Measurements from ENCODE around the gene ZBED6.
A peak's percentile ranks its signal among the peaks of the same experiment; 100 is the strongest.

Gene ZBED6

DNA sequence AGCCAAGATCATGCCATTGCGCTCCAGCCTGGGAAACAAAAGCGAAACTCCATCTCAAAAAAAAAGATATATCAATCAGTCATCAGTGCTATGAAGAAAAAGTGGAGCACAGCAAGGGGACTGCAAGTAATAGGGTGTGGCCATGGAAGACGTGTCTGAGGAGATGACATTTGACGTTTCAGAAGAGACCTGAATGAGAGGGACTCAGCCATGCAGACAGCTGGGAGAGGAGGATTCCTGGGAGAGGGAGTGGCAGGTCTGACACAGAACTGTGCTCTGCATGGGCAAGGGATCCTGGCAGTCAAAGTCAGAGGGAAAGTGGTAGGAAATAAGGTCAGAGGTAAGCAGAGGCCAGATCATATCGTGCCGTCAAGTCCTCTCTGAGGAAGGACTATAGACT is 27.2 kb upstream of the ZBED6 start:
- Histone ChIP-seq H3K4me3 (replicated peaks; ENCODE audit: insufficient read depth, low read length) (no peak overlapping the region), H3K27ac (replicated peaks) (peak overlapping the region; percentile 93), H3K27me3 (ENCODE audit: insufficient read depth, poor library complexity, severe bottlenecking) (no peaks in the 10 kb centered on the region)
- no peak for TF ChIP-seq GABPA (IDR thresholded peaks at IDR 0.05; ENCODE audit: low read depth)
- no peak for TF ChIP-seq REST (IDR thresholded peaks at IDR 0.05; ENCODE audit: insufficient replicate concordance, low read depth)
- TF ChIP-seq, protein P1, sequence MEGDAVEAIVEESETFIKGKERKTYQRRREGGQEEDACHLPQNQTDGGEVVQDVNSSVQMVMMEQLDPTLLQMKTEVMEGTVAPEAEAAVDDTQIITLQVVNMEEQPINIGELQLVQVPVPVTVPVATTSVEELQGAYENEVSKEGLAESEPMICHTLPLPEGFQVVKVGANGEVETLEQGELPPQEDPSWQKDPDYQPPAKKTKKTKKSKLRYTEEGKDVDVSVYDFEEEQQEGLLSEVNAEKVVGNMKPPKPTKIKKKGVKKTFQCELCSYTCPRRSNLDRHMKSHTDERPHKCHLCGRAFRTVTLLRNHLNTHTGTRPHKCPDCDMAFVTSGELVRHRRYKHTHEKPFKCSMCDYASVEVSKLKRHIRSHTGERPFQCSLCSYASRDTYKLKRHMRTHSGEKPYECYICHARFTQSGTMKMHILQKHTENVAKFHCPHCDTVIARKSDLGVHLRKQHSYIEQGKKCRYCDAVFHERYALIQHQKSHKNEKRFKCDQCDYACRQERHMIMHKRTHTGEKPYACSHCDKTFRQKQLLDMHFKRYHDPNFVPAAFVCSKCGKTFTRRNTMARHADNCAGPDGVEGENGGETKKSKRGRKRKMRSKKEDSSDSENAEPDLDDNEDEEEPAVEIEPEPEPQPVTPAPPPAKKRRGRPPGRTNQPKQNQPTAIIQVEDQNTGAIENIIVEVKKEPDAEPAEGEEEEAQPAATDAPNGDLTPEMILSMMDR (IDR thresholded peaks at IDR 0.05; ENCODE audit: insufficient read depth, low read length), result no peak
- no peak for TF ChIP-seq SPI1 (IDR thresholded peaks at IDR 0.05; ENCODE audit: borderline replicate concordance, low read depth)
- TF ChIP-seq POLR2AphosphoS5 (IDR thresholded peaks at IDR 0.05; ENCODE audit: low read depth), result no peak
- no peak for DNase-seq (ENCODE audit: low read depth in 1 of 2, low spot score in 1 of 2)

DNA sequence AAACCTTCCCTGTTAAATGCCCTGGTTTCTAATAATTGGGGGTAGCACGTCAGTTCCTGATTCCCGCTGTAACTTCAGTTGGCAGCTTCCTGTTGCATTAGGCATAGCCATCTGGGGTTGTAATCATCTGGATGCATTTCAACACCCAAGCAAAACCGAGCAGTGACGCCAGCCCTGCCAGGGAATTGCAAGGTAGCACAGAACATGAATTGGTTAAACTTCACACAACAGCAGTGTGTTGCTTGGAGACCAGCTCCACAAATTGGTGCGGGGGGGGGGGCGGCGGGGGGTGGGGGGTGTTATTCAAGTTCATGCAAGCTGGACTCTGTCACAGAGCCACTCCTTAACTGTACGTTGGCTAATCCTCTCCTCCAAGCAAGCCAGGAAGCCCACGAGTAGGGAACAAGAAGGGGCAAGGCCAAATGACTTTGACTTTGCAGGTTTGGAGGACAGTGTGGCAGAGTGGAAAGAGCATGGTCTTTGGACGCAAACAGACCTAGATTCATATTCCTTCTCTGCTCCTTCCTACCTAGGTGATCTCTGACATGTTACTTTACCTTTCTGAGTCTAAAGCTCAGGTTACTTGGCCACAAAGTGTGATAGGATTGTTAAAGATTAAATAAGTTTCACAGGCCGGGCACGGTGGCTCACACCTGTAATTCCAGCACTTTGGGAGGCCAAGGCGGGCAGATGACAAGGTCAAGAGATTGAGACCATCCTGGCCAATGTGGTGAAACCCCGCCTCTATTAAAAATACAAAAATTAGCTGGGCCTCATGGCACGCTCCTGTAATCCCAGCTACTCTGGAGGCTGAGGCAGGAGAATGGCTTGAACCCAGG is 25.7 kb upstream of the ZBED6 start:
- H3K27me3 ChIP-seq (ENCODE audit: insufficient read depth, poor library complexity, severe bottlenecking), result no peaks in the 10 kb centered on the region
- peak overlapping the region; percentile 93 for H3K27ac ChIP-seq (replicated peaks)
- H3K4me3 ChIP-seq (replicated peaks; ENCODE audit: insufficient read depth, low read length), result no peak overlapping the region
- DNase-seq (ENCODE audit: low read depth in 1 of 2, low spot score in 1 of 2), result peak; percentile 98
- TF ChIP-seq REST (IDR thresholded peaks at IDR 0.05; ENCODE audit: insufficient replicate concordance, low read depth) (no peak), POLR2AphosphoS5 (IDR thresholded peaks at IDR 0.05; ENCODE audit: low read depth) (peak; percentile 98), GABPA (IDR thresholded peaks at IDR 0.05; ENCODE audit: low read depth) (0 out of 2 replicates have a peak, but pooled peaks have one; percentile 40), SPI1 (IDR thresholded peaks at IDR 0.05; ENCODE audit: borderline replicate concordance, low read depth) (peak; percentile 82; the same call in 1 of the 2 replicates)
- TF ChIP-seq, protein P1 (IDR thresholded peaks at IDR 0.05; ENCODE audit: insufficient read depth, low read length), result no peak

DNA sequence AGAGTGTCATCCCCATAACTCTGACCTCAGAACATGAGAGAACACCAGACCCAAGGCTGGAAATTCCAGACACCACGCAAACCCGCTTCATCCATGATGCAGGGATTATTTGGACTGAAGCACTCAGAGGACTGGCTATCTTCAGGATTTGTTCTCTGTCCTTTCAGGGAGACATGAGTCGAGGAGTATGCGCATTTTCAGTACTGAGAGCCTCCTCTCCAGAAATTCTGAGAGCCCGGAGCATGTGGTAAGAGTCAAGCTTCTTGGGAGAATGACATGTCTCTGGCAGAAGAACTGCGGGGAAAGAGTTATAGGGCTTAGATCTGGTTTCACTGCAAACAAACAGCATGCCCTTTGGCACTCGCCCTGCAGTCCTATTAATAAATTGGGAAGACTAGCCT is 23.5 kb upstream of the ZBED6 start:
- no peaks in the 10 kb centered on the region for H3K27me3 ChIP-seq (ENCODE audit: insufficient read depth, poor library complexity, severe bottlenecking)
- H3K4me3 ChIP-seq (replicated peaks; ENCODE audit: insufficient read depth, low read length), result no peak overlapping the region
- no peak for DNase-seq (ENCODE audit: low read depth in 1 of 2, low spot score in 1 of 2)
- H3K27ac ChIP-seq (replicated peaks), result no peak overlapping the region
- TF ChIP-seq GABPA (IDR thresholded peaks at IDR 0.05; ENCODE audit: low read depth), result no peak
- TF ChIP-seq SPI1 (IDR thresholded peaks at IDR 0.05; ENCODE audit: borderline replicate concordance, low read depth), result no peak
- TF ChIP-seq, protein P1 (IDR thresholded peaks at IDR 0.05; ENCODE audit: insufficient read depth, low read length), result no peak
- no peak for TF ChIP-seq POLR2AphosphoS5 (IDR thresholded peaks at IDR 0.05; ENCODE audit: low read depth)
- TF ChIP-seq REST (IDR thresholded peaks at IDR 0.05; ENCODE audit: insufficient replicate concordance, low read depth), result no peak

All from HL-60 (cell line).